Measurements from ENCODE around the gene JPH4.

The JPH4 gene

GRCh38 chr14:23578560-23579310, at the start of gene JPH4:
TSS of gene JPH4 (minus strand) at chr14:23578790. CDS start at chr14:23577453, 1,337 bp downstream.
- no peak for DNase-seq (ENCODE audit: extremely low read depth in 1 of 2, low read depth in 1 of 2)

- DNase-seq (ENCODE audit: extremely low read depth in 1 of 2, low read depth in 1 of 2): no peak
Measured at GRCh38 chr14:23627961-23628360, 49.4 kb upstream of the JPH4 start.

GRCh38 chr14:23626946-23627345, 48.4 kb upstream of the JPH4 start:
- DNase-seq (ENCODE audit: extremely low read depth in 1 of 2, low read depth in 1 of 2): no peak

GRCh38 chr14:23624830-23625404, 46.3 kb upstream of the JPH4 start:
- no peak for DNase-seq (ENCODE audit: extremely low read depth in 1 of 2, low read depth in 1 of 2)

GRCh38 chr14:23623962-23624361, 45.4 kb upstream of the JPH4 start:
- no peak for DNase-seq (ENCODE audit: extremely low read depth in 1 of 2, low read depth in 1 of 2)

- no peak for DNase-seq (ENCODE audit: extremely low read depth in 1 of 2, low read depth in 1 of 2)
Measured at GRCh38 chr14:23622990-23623389, 44.4 kb upstream of the JPH4 start.

GRCh38 chr14:23621932-23622730, 43.5 kb upstream of the JPH4 start:
- no peak for DNase-seq (ENCODE audit: extremely low read depth in 1 of 2, low read depth in 1 of 2)

GRCh38 chr14:23621204-23621931, 42.8 kb upstream of the JPH4 start:
- DNase-seq (ENCODE audit: extremely low read depth in 1 of 2, low read depth in 1 of 2): no peak

- DNase-seq (ENCODE audit: extremely low read depth in 1 of 2, low read depth in 1 of 2): no peak
Measured at GRCh38 chr14:23620177-23620702, 41.6 kb upstream of the JPH4 start.

- DNase-seq (ENCODE audit: extremely low read depth in 1 of 2, low read depth in 1 of 2): no peak
Measured at GRCh38 chr14:23618415-23618988, 39.9 kb upstream of the JPH4 start.

GRCh38 chr14:23617539-23617938, 38.9 kb upstream of the JPH4 start:
- no peak for DNase-seq (ENCODE audit: extremely low read depth in 1 of 2, low read depth in 1 of 2)

- no peak for DNase-seq (ENCODE audit: extremely low read depth in 1 of 2, low read depth in 1 of 2)
Measured at GRCh38 chr14:23615856-23616255, 37.3 kb upstream of the JPH4 start.

GRCh38 chr14:23614395-23614828, 35.8 kb upstream of the JPH4 start:
- DNase-seq (ENCODE audit: extremely low read depth in 1 of 2, low read depth in 1 of 2): no peak

GRCh38 chr14:23613242-23614070, 34.9 kb upstream of the JPH4 start:
- DNase-seq (ENCODE audit: extremely low read depth in 1 of 2, low read depth in 1 of 2): no peak

GRCh38 chr14:23612802-23613201, 34.2 kb upstream of the JPH4 start:
- DNase-seq (ENCODE audit: extremely low read depth in 1 of 2, low read depth in 1 of 2): no peak

GRCh38 chr14:23612354-23612732, 33.8 kb upstream of the JPH4 start:
- DNase-seq (ENCODE audit: extremely low read depth in 1 of 2, low read depth in 1 of 2): no peak

- DNase-seq (ENCODE audit: extremely low read depth in 1 of 2, low read depth in 1 of 2): no peak
Measured at GRCh38 chr14:23610815-23611289, 32.3 kb upstream of the JPH4 start.

- DNase-seq (ENCODE audit: extremely low read depth in 1 of 2, low read depth in 1 of 2): no peak
Measured at GRCh38 chr14:23610090-23610814, 31.7 kb upstream of the JPH4 start.
